Right lobe of liver (tissue), 6 donors: ENCODE data around the gene PRAF2. TPM values are rescaled to one million over a fixed set of nuclear protein-coding genes. Genes with fewer than 3 reads are reported as not detected.

Experiments used
- ATAC-seq, 4 donors: fragments of 200-7000 bp; cut with Tn5 transposase; one replicate each; pipeline ENCODE4 v1.9.1; 2020; ENCODE audit warnings: mild to moderate bottlenecking in 4 of 4, moderate library complexity in 4 of 4
- DNase-seq, 3 donors: peaks; one replicate each; pipeline ENCODE4 v3.0.0-alpha.2; 2020
- H3K27ac ChIP-seq, 3 donors: fragments of 200-600 bp; one replicate each; pipeline ENCODE4 v1.8.0; 2022
- H3K27me3 ChIP-seq, 2 donors: fragments of 200-600 bp; one replicate each; pipeline ENCODE4 v1.8.0; 2022
- H3K36me3 ChIP-seq, 4 donors: fragments of 200-600 bp; sonication (generic) in 1 of 4; one replicate each; pipeline versions ENCODE4 v1.5.1 to v1.8.0; 2017 to 2022; ENCODE audit warnings: control low read depth in 1 of 4
- H3K4me1 ChIP-seq, 4 donors: fragments of 200-600 bp; sonication (generic) in 1 of 4; one replicate each; pipeline versions ENCODE4 v1.5.1 to v1.8.0; 2017 to 2022; ENCODE audit warnings: control low read depth in 1 of 4
- H3K4me3 ChIP-seq, 3 donors: fragments of 200-600 bp; one replicate each; pipeline ENCODE4 v1.8.0; 2022
- H3K9me3 ChIP-seq, 4 donors: fragments of 200-600 bp; sonication (generic) in 1 of 4; one replicate each; pipeline versions ENCODE4 v1.5.1 to v1.8.0; 2017 to 2022; ENCODE audit warnings: control low read depth in 1 of 4
- CTCF ChIP-seq, 4 donors: fragments of 200-600 bp in 3 of 4; fragments of 450-650 bp in 1 of 4; IDR thresholded peaks; one replicate each; pipeline versions ENCODE4 v1.5.1 to v1.8.0; 2016 to 2022; ENCODE audit warnings: antibody characterized with exemption in 4 of 4, mild to moderate bottlenecking in 2 of 4
- POLR2A ChIP-seq: fragments of 450-650 bp; IDR thresholded peaks from one replicate; pipeline ENCODE4 v1.6.1; 2017; ENCODE audit warnings: antibody characterized with exemption, mild to moderate bottlenecking
- WGBS: methylation state at CpG from one replicate; pipeline ENCODE4 v1.1.6; 2018; ENCODE audit warnings: low coverage, low lambda C conversion rate; ENCODE audit not compliant: insufficient coverage; ENCODE audit errors: missing lambda C conversion rate; 5-methylcytosine and 5-hydroxymethylcytosine counted together
- intact Hi-C, 2 donors: fragments of 100-400 bp; cut with DNase I; formaldehyde crosslinking; loops; one replicate each; pipeline versions ENCODE4 v1.11.2 to v1.14.1; 2022
- total RNA-seq, 6 experiments: library from RNA; depleted of rRNA in 2 of 6; stranded (reverse); fragments of >200 nt in 2 of 6; fragmentation: NEBNext Ultra II Directional in 3 of 6; extraction: Animal tissue kit (Norgen Biotek cat#: 25700) in 3 of 6; gene quantifications; one replicate each; pipeline versions ENCODE4 v1.1.0 to v1.2.4, GENCODE V29; 2016 to 2023
- donor health status: DM: no; HTN: yes; CAD: no.
- donor health status: DM: no; HTN: no; CAD: no.
- donor health status: DM: no; HTN: no; CAD: no.
- donor health status: DM: no; HTN: yes; CAD: no.
- donor health status: DM: no; HTN: yes; CAD: no.

PRAF2 gene
- total RNA-seq, 6 experiments from 2014 or later, result 3.1 to 11.2 (median 5.1) TPM

GRCh38 chrX:49053223-49054072, 20.4 kb downstream of the PRAF2 start:
- Histone ChIP-seq H3K4me1 (no peaks in the 10 kb centered on the region), H3K36me3 (no peaks in the 10 kb centered on the region), H3K27ac (peak overlapping the region; percentile 54 to 65 (median 58)), H3K9me3 (no peaks in the 10 kb centered on the region), H3K4me3 (peak overlapping the region; percentile 47 to 57 (median 56)), H3K27me3 (no peaks in the 10 kb centered on the region)
- TF ChIP-seq CTCF (IDR thresholded peaks at IDR 0.05) (no peak), POLR2A (peak; percentile 46)
- DNase-seq (peak in 2 of 3 donors; percentile 59 to 67), ATAC-seq (peak; percentile 70 to 86 (median 79))
- 33% methylated on average over 1 of the region's 79 CpGs for whole genome bisulfite sequencing
- intact Hi-C loops, result no loop called here

GRCh38 chrX:49043987-49044281, 29.9 kb downstream of the PRAF2 start:
- no peaks in the 10 kb centered on the region for H3K9me3 ChIP-seq
- intact Hi-C loops, result no loop called here
- ATAC-seq, result no peak

GRCh38 chrX:49043220-49043986, 30.4 kb downstream of the PRAF2 start, which contains the start of gene TFE3:
Gene TFE3 (minus strand): TSS chrX:49043357. CDS start chrX:49043226, 131 bp downstream.
- H3K27ac ChIP-seq, result peak within 1 kb of the TSS; percentile 96 to 98 (median 97)
- peaks cover 0 to 8% (median 0%) of the 10 kb centered on the region in 4 donors for H3K4me1 ChIP-seq
- DNase-seq (peak; percentile 96 to 98 (median 97)), ATAC-seq (peak; percentile 82 to 93 (median 87))
- peak; percentile 77 for TF ChIP-seq POLR2A
- peak; percentile 49 to 68 (median 57) for TF ChIP-seq CTCF (IDR thresholded peaks at IDR 0.05)
- H3K9me3 ChIP-seq, result no peaks in the 10 kb centered on the region
- H3K4me3 ChIP-seq, result peak within 1 kb of the TSS; percentile 68 to 70 (median 68)
- peaks cover 0 to 8% (median 0%) of the 10 kb centered on the region in 4 donors for H3K36me3 ChIP-seq
- H3K27me3 ChIP-seq, result no peaks in the 10 kb centered on the region
- 14% methylated on average over 13 of the region's 67 CpGs for WGBS
- intact Hi-C loops, result no loop called here

More at GRCh38 chrX:49043987-49044281, 29.9 kb downstream of the PRAF2 start:
- Histone ChIP-seq H3K4me1 (peaks cover 0 to 8% (median 0%) of the 10 kb centered on the region in 4 donors), H3K27ac (peak overlapping the region; percentile 28 to 70 (median 66)), H3K27me3 (no peaks in the 10 kb centered on the region), H3K4me3 (peak overlapping the region in 2 of 3 donors; percentile 3 to 20), H3K36me3 (peaks cover 0 to 3% (median 0%) of the 10 kb centered on the region in 4 donors)
- TF ChIP-seq CTCF (IDR thresholded peaks at IDR 0.05) (no peak), POLR2A (peak; percentile 67)
- WGBS, result 29% methylated on average over 13 of the region's 13 CpGs
- DNase-seq, result no peak

- H3K4me3 ChIP-seq, result peak overlapping the region; percentile 68 to 70 (median 68)
- TF ChIP-seq CTCF (IDR thresholded peaks at IDR 0.05) (no peak), POLR2A (no peak)
- ATAC-seq, result peak in 1 of 4 donors; percentile 1
- intact Hi-C loops, result no loop called here
- peak overlapping the region; percentile 96 to 98 (median 97) for H3K27ac ChIP-seq
- peaks cover 0 to 8% (median 0%) of the 10 kb centered on the region in 4 donors for H3K4me1 ChIP-seq
- H3K36me3 ChIP-seq, result peaks cover 0 to 14% (median 0%) of the 10 kb centered on the region in 4 donors
- no peaks in the 10 kb centered on the region for H3K27me3 ChIP-seq
- WGBS, result 15% methylated on average over 3 of the region's 29 CpGs
- DNase-seq, result no peak
- H3K9me3 ChIP-seq, result no peaks in the 10 kb centered on the region
Measured at GRCh38 chrX:49042581-49043219, 31.1 kb downstream of the PRAF2 start.
